HepG2 (cell line): ENCODE results near the gene ATXN7L3. TPM values are rescaled to one million over a fixed set of nuclear protein-coding genes. Genes with fewer than 3 reads are reported as not detected.

ENCODE experiments used
- ATM ChIP-seq: fragments of 450-650 bp; IDR thresholded peaks from 2 replicates; pipeline ENCODE4 v1.7.1; 2017; ENCODE audit warnings: mild to moderate bottlenecking, borderline replicate concordance
- CBX2 ChIP-seq, 2 experiments: fragments of 200-600 bp in 1 of 2; sonication (generic); formaldehyde crosslinking in 1 of 2; IDR thresholded peaks; 2 replicates each; pipeline versions ENCODE4 v1.7.0 to v1.8.1; 2018 to 2022; ENCODE audit warnings: low read depth in 2 of 2, low read length in 1 of 2, mild to moderate bottlenecking in 1 of 2, missing genetic modification reagents in 1 of 2
- CENPX ChIP-seq: sonication (generic); formaldehyde crosslinking; IDR thresholded peaks from 2 replicates; pipeline ENCODE4 v1.9.0; 2021; ENCODE audit warnings: mild to moderate bottlenecking, missing genetic modification reagents, moderate library complexity
- CHD4 ChIP-seq: fragments of 200-600 bp; sonication (generic); IDR thresholded peaks from 2 replicates; pipeline ENCODE4 v1.7.0; 2017; ENCODE audit warnings: mild to moderate bottlenecking, low read length, borderline replicate concordance
- E2F1 ChIP-seq: sonication (generic); formaldehyde crosslinking; IDR thresholded peaks from 2 replicates; pipeline ENCODE4 v1.5.0; 2020; ENCODE audit warnings: missing genetic modification reagents
- EP300 ChIP-seq, 3 experiments: sonication (generic) in 1 of 3; formaldehyde crosslinking in 1 of 3; IDR thresholded peaks; 2 replicates each; pipeline versions ENCODE4 v1.5.1 to v1.6.1; 2011 to 2020; ENCODE audit warnings: low read depth in 2 of 3, low read length in 2 of 3, borderline replicate concordance in 1 of 3, improper control_type of control experiment in 1 of 3, mild to moderate bottlenecking in 1 of 3, missing genetic modification reagents in 1 of 3, moderate library complexity in 1 of 3
- HIVEP1 ChIP-seq: sonication (generic); formaldehyde crosslinking; IDR thresholded peaks from 2 replicates; pipeline ENCODE4 v1.4.0; 2020; ENCODE audit warnings: mild to moderate bottlenecking, missing genetic modification reagents
- ISL2 ChIP-seq: sonication (generic); formaldehyde crosslinking; IDR thresholded peaks from 2 replicates; pipeline ENCODE4 v1.5.0; 2020; ENCODE audit warnings: missing genetic modification reagents
- ISX ChIP-seq: sonication (generic); formaldehyde crosslinking; conservative IDR thresholded peaks from 2 replicates; pipeline ENCODE4 v1.5.0; 2020; ENCODE audit warnings: missing genetic modification reagents
- KLF13 ChIP-seq: sonication (generic); formaldehyde crosslinking; IDR thresholded peaks from 2 replicates; pipeline ENCODE4 v1.4.0; 2020; ENCODE audit warnings: mild to moderate bottlenecking, missing genetic modification reagents
- MAX ChIP-seq: IDR thresholded peaks from 2 replicates; pipeline ENCODE4 v1.6.1; 2012; ENCODE audit warnings: inconsistent platforms
- POLR2AphosphoS2 ChIP-seq: IDR thresholded peaks from 2 replicates; pipeline ENCODE4 v1.6.1; 2011; ENCODE audit warnings: low read depth, low read length, improper control_type of control experiment
- PPARG ChIP-seq: conservative IDR thresholded peaks from 2 replicates; pipeline ENCODE4 v1.6.1; 2016; ENCODE audit warnings: missing biosample characterization, missing genetic modification reagents
- RFX5 ChIP-seq: IDR thresholded peaks from 2 replicates; pipeline ENCODE4 v1.6.1; 2011; ENCODE audit warnings: low read depth, low read length, improper control_type of control experiment
- RFXANK ChIP-seq: IDR thresholded peaks from 2 replicates; pipeline ENCODE4 v1.6.1; 2016
- TBX2 ChIP-seq: sonication (generic); formaldehyde crosslinking; IDR thresholded peaks from 2 replicates; pipeline ENCODE4 v1.5.0; 2020; ENCODE audit warnings: missing genetic modification reagents, mild to moderate bottlenecking, borderline replicate concordance
- TOE1 ChIP-seq: sonication (generic); formaldehyde crosslinking; IDR thresholded peaks from 2 replicates; pipeline ENCODE4 v1.4.0; 2020; ENCODE audit warnings: mild to moderate bottlenecking, missing genetic modification reagents
- ZFP90 ChIP-seq: sonication (generic); formaldehyde crosslinking; IDR thresholded peaks from 2 replicates; pipeline ENCODE4 v1.8.0; 2022; ENCODE audit warnings: missing genetic modification reagents, mild to moderate bottlenecking, inconsistent platforms, borderline replicate concordance
- ZNF136 ChIP-seq: sonication (generic); formaldehyde crosslinking; IDR thresholded peaks from 2 replicates; pipeline ENCODE4 v1.8.1; 2022; ENCODE audit warnings: low read depth, mild to moderate bottlenecking, moderate library complexity, missing genetic modification reagents
- ZNF232 ChIP-seq: sonication (generic); formaldehyde crosslinking; IDR thresholded peaks from 2 replicates; pipeline ENCODE4 v1.4.0; 2020; ENCODE audit warnings: missing genetic modification reagents, borderline replicate concordance
- ZNF24 ChIP-seq: fragments of 450-650 bp; IDR thresholded peaks from 2 replicates; pipeline ENCODE4 v1.6.1; 2017; ENCODE audit warnings: antibody characterized with exemption, mild to moderate bottlenecking
- ZNF275 ChIP-seq: sonication (generic); formaldehyde crosslinking; IDR thresholded peaks from 2 replicates; pipeline ENCODE4 v1.8.0; 2022; ENCODE audit warnings: missing genetic modification reagents, mild to moderate bottlenecking, inconsistent platforms, borderline replicate concordance
- ZNF496 ChIP-seq: sonication (generic); formaldehyde crosslinking; IDR thresholded peaks from 2 replicates; pipeline ENCODE4 v1.8.1; 2023; ENCODE audit warnings: mild to moderate bottlenecking, moderate library complexity, missing genetic modification reagents; ENCODE audit not compliant: insufficient replicate concordance
- ZNF510 ChIP-seq: sonication (generic); formaldehyde crosslinking; IDR thresholded peaks from 2 replicates; pipeline ENCODE4 v1.4.0; 2020; ENCODE audit warnings: low read depth, mild to moderate bottlenecking, missing genetic modification reagents
- ZNF629 ChIP-seq: sonication (generic); formaldehyde crosslinking; conservative IDR thresholded peaks from 2 replicates; pipeline ENCODE4 v1.5.0; 2020; ENCODE audit warnings: missing genetic modification reagents
- ZNF674 ChIP-seq: sonication (generic); formaldehyde crosslinking; IDR thresholded peaks from 2 replicates; pipeline ENCODE4 v1.5.0; 2020; ENCODE audit warnings: low read depth, mild to moderate bottlenecking, missing genetic modification reagents
- ZNF782 ChIP-seq: sonication (generic); formaldehyde crosslinking; IDR thresholded peaks from 2 replicates; pipeline ENCODE4 v1.4.0; 2020; ENCODE audit warnings: missing genetic modification reagents, mild to moderate bottlenecking, borderline replicate concordance
- polyA plus RNA-seq, 8 experiments: library from polyadenylated mRNA; depleted of rRNA in 3 of 8; stranded (reverse) in 7 of 8; unstranded in 1 of 8; fragments of >200 nt; fragmentation: Illumina TruSeq in 4 of 8; extraction: Trizol in 4 of 8; gene quantifications; 2 replicates each; pipeline versions ENCODE4 v1.2.1 to v1.2.3, GENCODE V29; 2011 to 2016; ENCODE audit warnings: low read depth in 4 of 8, missing spikeins in 1 of 8, mixed read lengths in 1 of 8; ENCODE audit not compliant: insufficient read depth in 1 of 8
- total RNA-seq, 5 experiments: library from RNA; depleted of rRNA; stranded (reverse); fragments of >200 nt; fragmentation: Illumina TruSeq; extraction: Trizol; gene quantifications; 2 replicates each; pipeline ENCODE4 v1.2.3, GENCODE V29; 2016; ENCODE audit warnings: low read depth in 1 of 5

Gene ATXN7L3
- total and polyA plus RNA-seq, 2 of the 13 experiments (the other 11 are each of a cell fraction or from before 2014, with no cell fraction given) = 44.5 to 59.1 TPM

DNA sequence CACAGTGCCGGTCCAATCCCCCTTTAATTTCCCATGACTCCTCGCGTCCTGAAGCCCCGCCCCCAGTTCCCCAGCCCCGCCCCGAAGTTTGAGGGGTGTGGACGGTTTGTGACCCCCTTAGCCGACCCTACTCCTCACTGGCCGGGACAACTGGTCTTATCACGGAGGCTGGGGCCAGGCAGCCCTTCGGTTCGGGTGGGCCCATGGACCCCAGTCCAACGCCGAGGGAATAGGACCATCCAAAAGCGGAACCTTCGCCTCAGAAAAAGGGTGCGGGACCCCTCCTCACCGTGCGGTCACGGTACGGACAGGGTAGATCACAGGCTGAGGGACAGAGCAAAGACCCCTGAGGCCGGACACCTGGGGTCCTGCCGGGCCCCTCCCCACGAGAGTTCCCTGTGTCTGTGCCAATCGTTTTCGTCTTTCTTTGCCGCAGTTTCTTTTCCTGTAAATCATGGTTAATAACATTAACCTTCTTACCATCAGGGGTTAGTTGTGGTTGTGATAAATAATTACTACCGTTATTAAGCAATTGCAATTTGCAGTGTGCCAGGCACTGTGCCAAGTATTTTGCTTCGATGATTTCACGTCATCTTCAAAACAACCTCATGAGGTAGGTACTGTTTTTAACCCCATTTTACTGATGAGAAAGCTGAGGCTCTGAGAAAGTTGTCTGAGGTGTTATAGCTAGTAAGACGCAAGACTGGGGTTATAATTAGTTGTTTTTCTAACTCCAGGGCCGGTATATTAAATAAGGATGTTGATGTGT is 12.4 kb downstream of the ATXN7L3 start (continued):
- TF ChIP-seq ZNF674 (CRISPR knock-in tag) (no peak), ZNF232 (CRISPR knock-in tag) (no peak; the same call in 1 of the 2 replicates), RFX5 (no peak), ZNF629 (CRISPR knock-in tag) (peak; percentile 93), ZNF136 (CRISPR knock-in tag) (no peak), CHD4 (no peak; the same call in 1 of the 2 replicates), ZNF510 (CRISPR knock-in tag) (no peak), HIVEP1 (CRISPR knock-in tag) (no peak), TOE1 (CRISPR knock-in tag) (no peak), CBX2 (IDR thresholded peaks at IDR 0.05; ENCODE audit: low read depth, low read length) (no peak), CBX2 (CRISPR knock-in tag; IDR thresholded peaks at IDR 0.05; ENCODE audit: low read depth) (no peak), ISX (CRISPR knock-in tag) (no peak), ZNF24 (no peak), PPARG (no peak), RFXANK (CRISPR knock-in tag) (no peak), ISL2 (no peak), MAX (no peak), ZNF275 (0 out of 2 replicates have a peak, but pooled peaks have one; percentile 15), E2F1 (CRISPR knock-in tag) (no peak), ZNF782 (CRISPR knock-in tag) (no peak; the same call in 1 of the 2 replicates), EP300 (IDR thresholded peaks at IDR 0.05; ENCODE audit: low read depth in 2 of 2, low read length in 2 of 2) (no peak), EP300 (CRISPR knock-in tag; IDR thresholded peaks at IDR 0.05; ENCODE audit: borderline replicate concordance) (no peak), CENPX (no peak), KLF13 (CRISPR knock-in tag) (no peak), ATM (no peak), POLR2AphosphoS2 (no peak), ZFP90 (CRISPR knock-in tag) (no peak), ZNF496 (CRISPR knock-in tag) (no peak), TBX2 (CRISPR knock-in tag) (no peak)
